ENCODE data around the gene SERPINA10.
"Not testable (repeated sequence)": the region's sequence is repeated elsewhere in the genome, so short reads cannot be mapped to it uniquely, and the experiment has no call there.

SERPINA10 gene

GRCh38 chr14:94278731-94279130 is 14.3 kb downstream of the SERPINA10 start:
- no peak for DNase-seq

GRCh38 chr14:94276898-94277561 is 16.0 kb downstream of the SERPINA10 start:
- DNase-seq = not testable (repeated sequence)

- peak; percentile 42 to 71 for DNase-seq
Observed at GRCh38 chr14:94269156-94269555, 23.9 kb downstream of the SERPINA10 start.

GRCh38 chr14:94268582-94268981 is 24.5 kb downstream of the SERPINA10 start:
- not testable (repeated sequence) for DNase-seq

- no peak for DNase-seq
Observed at GRCh38 chr14:94267352-94267751, 25.7 kb downstream of the SERPINA10 start.

GRCh38 chr14:94264195-94264594 is 28.9 kb downstream of the SERPINA10 start:
- DNase-seq = not testable (repeated sequence)

GRCh38 chr14:94244182-94244581 is 48.9 kb downstream of the SERPINA10 start:
- no peak for DNase-seq

- DNase-seq = no peak
Observed at GRCh38 chr14:94239406-94239805, 53.7 kb downstream of the SERPINA10 start.

GRCh38 chr14:94237983-94238382 is 55.1 kb downstream of the SERPINA10 start:
- no peak for DNase-seq

GRCh38 chr14:94237046-94237445 is 56.0 kb downstream of the SERPINA10 start:
- no peak for DNase-seq

All from NCI-H526 (cell line).